T-helper 1 cell treated with Interleukin-12 subunit alpha and Interleukin-12 subunit beta and Interleukin-4 antibody, amounts not matched to agents 30 ng/mL and 1 ng/mL, for 36 hours (primary cell): ENCODE data around the gene TK1. TPM values are rescaled to one million over a fixed set of nuclear protein-coding genes. Genes with fewer than 3 reads are reported as not detected.
"Not testable (repeated sequence)": the region's sequence is repeated elsewhere in the genome, so short reads cannot be mapped to it uniquely, and the experiment has no call there.

Experiments used
- intact Hi-C: fragments of 100-400 bp; cut with micrococcal nuclease; formaldehyde crosslinking; loops from one replicate; pipeline ENCODE4 v1.15.1; 2024
- total RNA-seq: library from RNA; stranded (reverse); gene quantifications from 2 replicates; pipeline ENCODE4 v1.2.3, GENCODE V29; 2022

The TK1 gene
- total RNA-seq, 1 donor from 2014 or later: 52.5 TPM

- intact Hi-C loops: no loop called here
Measured at GRCh38 chr17:78180083-78180482, 6.8 kb downstream of the TK1 start.

- intact Hi-C loops: loop anchor here (5.0 kb wide), 1 partner anchor 297 kb away; no protein-coding TSS in a partner anchor
Measured at GRCh38 chr17:78179372-78179771, 7.5 kb downstream of the TK1 start.

GRCh38 chr17:78176548-78177025, 10.3 kb downstream of the TK1 start:
- intact Hi-C loops: loop anchor here (1.0 to 5.0 kb wide), 6 partner anchors 11 to 294 kb away; partner anchors contain the start of genes AFMID and TK1

GRCh38 chr17:78175643-78175981, 11.2 kb downstream of the TK1 start:
- intact Hi-C loops: loop anchor here (5.0 kb wide), 1 partner anchor 293 kb away; no protein-coding TSS in a partner anchor

GRCh38 chr17:78174870-78175642, 11.8 kb downstream of the TK1 start:
- intact Hi-C loops: loop anchor here (5.0 kb wide), 1 partner anchor 293 kb away; no protein-coding TSS in a partner anchor

GRCh38 chr17:78174346-78174869, 12.4 kb downstream of the TK1 start:
- intact Hi-C loops: no loop called here

GRCh38 chr17:78173097-78173715, 13.6 kb downstream of the TK1 start:
- intact Hi-C loops: no loop called here

- intact Hi-C loops: no loop called here
Measured at GRCh38 chr17:78172249-78173051, 14.4 kb downstream of the TK1 start.

- intact Hi-C loops: not testable (repeated sequence)
Measured at GRCh38 chr17:78171591-78172248, 15.1 kb downstream of the TK1 start.

- intact Hi-C loops: no loop called here
Measured at GRCh38 chr17:78170692-78171590, 15.9 kb downstream of the TK1 start.

- intact Hi-C loops: loop anchor here (1.0 to 10.0 kb wide), 8 partner anchors 18 to 806 kb away; partner anchors contain the start of genes AFMID, BIRC5, LGALS3BP and TK1
Measured at GRCh38 chr17:78168903-78169793, 17.7 kb downstream of the TK1 start.

- intact Hi-C loops: loop anchor here (1.0 to 10.0 kb wide), 8 partner anchors 19 to 806 kb away; partner anchors contain the start of genes AFMID, BIRC5, LGALS3BP and TK1
Measured at GRCh38 chr17:78168242-78168902, 18.5 kb downstream of the TK1 start, which contains the start of gene SYNGR2. TSS of gene SYNGR2 (plus strand) at chr17:78168581. CDS start at chr17:78168617, 36 bp downstream.

- intact Hi-C loops: loop anchor here (5.0 to 10.0 kb wide), 2 partner anchors 34 to 808 kb away; partner anchors contain the start of genes LGALS3BP and TMC8
Measured at GRCh38 chr17:78166416-78166815, 20.4 kb downstream of the TK1 start.

GRCh38 chr17:78164748-78165607, 21.9 kb downstream of the TK1 start:
- intact Hi-C loops: loop anchor here (5.0 to 10.0 kb wide), 2 partner anchors 33 to 810 kb away; partner anchors contain the start of genes LGALS3BP and TMC8

GRCh38 chr17:78163881-78164747, 22.7 kb downstream of the TK1 start:
- intact Hi-C loops: loop anchor here (10.0 kb wide), 1 partner anchor 811 kb away; the partner anchor contains the start of gene LGALS3BP
